ENCODE results near the gene ADAM15. TPM values are rescaled to one million over a fixed set of nuclear protein-coding genes. Genes with fewer than 3 reads are reported as not detected.

Gene ADAM15
- total and polyA plus RNA-seq, 2 donors (not counting 1 experiment from before 2014, with no cell fraction given), result 14.6 to 28.4 TPM

- intact Hi-C loops (cut with micrococcal nuclease), result loop anchor here (1.0 to 5.0 kb wide), 10 partner anchors 22 to 526 kb away; partner anchors contain the start of genes ADAM15, EFNA4, HCN3 and KRTCAP2
- ATAC-seq (ENCODE audit: low read depth), result peak; percentile 73
- Histone ChIP-seq H2AFZ (ENCODE audit: insufficient read depth, low read depth, low read length, poor library complexity, severe bottlenecking) (peak overlapping the region; percentile 92), H3K27me3 (replicated peaks in 1 of 4; ENCODE audit: control extremely low read depth in 1 of 4, control insufficient read depth in 3 of 4, insufficient read depth in 4 of 4, low read length in 3 of 4) (peaks cover 0 to 46% (median 38%) of the 10 kb centered on the region in 4 experiments), H3K27ac (ENCODE audit: low read length in 2 of 2) (peak overlapping the region; percentile 77 to 79), H3K4me2 (replicated peaks; ENCODE audit: low read depth, low read length, poor library complexity, severe bottlenecking) (peak overlapping the region; percentile 98), H4K20me1 (ENCODE audit: control insufficient read depth, insufficient read depth, low read length, poor library complexity, severe bottlenecking) (peaks cover 45% of the 10 kb centered on the region), H3K4me1 (ENCODE audit: control insufficient read depth in 2 of 2, insufficient read depth in 2 of 2, low read length in 2 of 2) (peaks cover 59 to 62% of the 10 kb centered on the region in 2 donors), H3K36me3 (replicated peaks in 1 of 2; ENCODE audit: control extremely low read depth in 1 of 2, control insufficient read depth in 1 of 2, extremely low read depth in 1 of 2, insufficient read depth in 2 of 2, low read length in 1 of 2) (no peaks in the 10 kb centered on the region), H3K9me3 (ENCODE audit: control extremely low read depth in 1 of 3, control insufficient read depth in 2 of 3, insufficient read depth in 1 of 3, low read length in 2 of 3) (peaks cover 0 to 27% (median 0%) of the 10 kb centered on the region in 3 donors), H3K9ac (ENCODE audit: low read length) (peak overlapping the region; percentile 85), H3K79me2 (ENCODE audit: control insufficient read depth, insufficient read depth, low read length) (no peaks in the 10 kb centered on the region), H3K4me3 (ENCODE audit: control extremely low read depth in 1 of 5, extremely low read depth in 1 of 5, insufficient read depth in 1 of 5, low read depth in 2 of 5, low read length in 4 of 5) (peak overlapping the region; percentile 48 to 80 (median 76))
- H3K9me3 Mint-ChIP-seq (ENCODE audit: insufficient read depth), result no peaks in the 10 kb centered on the region
- no peak for TF ChIP-seq EZH2 (IDR thresholded peaks at IDR 0.05; ENCODE audit: borderline replicate concordance, insufficient read depth, low read depth, low read length, poor library complexity, severe bottlenecking)
- peak; percentile 87 for TF ChIP-seq CTCF (IDR thresholded peaks at IDR 0.05)
- POLR2A ChIA-PET, result interaction anchor here (0.5 to 3.0 kb wide), 15 partner anchors 10 to 864 kb away, joined by 3 to 18 read pairs (median 5); partner anchors contain the start of genes ADAM15, CKS1B, EFNA4 and PYGO2
- DNase-seq, result peak; percentile 97
- H3K27ac Mint-ChIP-seq, result peak overlapping the region; percentile 93
- peaks cover 30% of the 10 kb centered on the region for H3K27me3 Mint-ChIP-seq
- WGBS (ENCODE audit: insufficient coverage), result under 1% methylated on average over 66 of the region's 67 CpGs
- peaks cover 48% of the 10 kb centered on the region for H3K4me1 Mint-ChIP-seq
- H3K4me3 Mint-ChIP-seq, result peak overlapping the region; percentile 91
- CTCF ChIA-PET, result interaction anchor here (0.6 to 5.5 kb wide), 46 partner anchors 9 to 605 kb away, joined by 3 to 184 read pairs (median 4); partner anchors contain the start of genes ADAM15, CKS1B, DPM3 and EFNA4
These were observed 33.8 kb downstream of the ADAM15 start for GRCh38 chr1:155084722-155085503.
